ENCODE data around the gene PDE4B.

Gene PDE4B

DNA sequence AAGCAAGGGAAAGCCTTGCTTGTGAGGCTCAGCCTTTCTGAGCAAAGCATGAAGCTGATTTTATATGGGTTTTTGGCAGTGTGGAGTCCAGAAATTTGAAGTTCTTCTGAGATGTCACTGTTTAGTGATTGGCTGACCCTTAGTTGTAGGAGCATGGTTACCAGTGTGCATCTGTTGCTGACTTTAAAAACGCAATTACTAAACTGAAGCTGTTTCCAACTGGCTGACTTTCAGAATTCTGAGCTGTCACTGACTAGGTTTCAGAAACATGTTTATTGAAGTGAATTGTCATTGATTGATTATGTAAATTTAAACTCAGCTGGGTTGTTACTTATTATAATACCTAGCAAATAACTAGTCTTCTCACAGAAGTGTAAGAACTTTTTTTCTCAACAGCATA lies 89.4 kb downstream of the PDE4B start:
- no peak for DNase-seq (ENCODE audit: low spot score)

DNA sequence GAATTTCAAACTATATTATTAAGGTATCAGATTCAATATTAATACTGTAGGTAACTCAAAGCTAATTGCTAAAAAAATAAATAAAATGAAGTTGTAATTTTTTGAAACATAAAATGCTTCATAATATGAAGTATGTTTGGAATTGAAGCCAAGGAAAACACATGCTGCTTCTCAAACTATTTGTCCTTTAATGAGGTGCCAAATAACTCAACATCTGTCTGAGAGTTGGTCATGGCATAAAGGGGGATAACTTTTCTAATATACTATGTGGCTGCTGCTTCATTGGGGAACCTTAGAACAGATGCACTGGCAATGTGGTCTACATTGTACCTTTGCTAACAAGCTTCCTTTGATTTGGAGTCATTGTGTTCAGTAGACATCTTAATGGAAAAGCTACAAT lies 96.7 kb downstream of the PDE4B start:
- DNase-seq (ENCODE audit: low spot score), result no peak

DNA sequence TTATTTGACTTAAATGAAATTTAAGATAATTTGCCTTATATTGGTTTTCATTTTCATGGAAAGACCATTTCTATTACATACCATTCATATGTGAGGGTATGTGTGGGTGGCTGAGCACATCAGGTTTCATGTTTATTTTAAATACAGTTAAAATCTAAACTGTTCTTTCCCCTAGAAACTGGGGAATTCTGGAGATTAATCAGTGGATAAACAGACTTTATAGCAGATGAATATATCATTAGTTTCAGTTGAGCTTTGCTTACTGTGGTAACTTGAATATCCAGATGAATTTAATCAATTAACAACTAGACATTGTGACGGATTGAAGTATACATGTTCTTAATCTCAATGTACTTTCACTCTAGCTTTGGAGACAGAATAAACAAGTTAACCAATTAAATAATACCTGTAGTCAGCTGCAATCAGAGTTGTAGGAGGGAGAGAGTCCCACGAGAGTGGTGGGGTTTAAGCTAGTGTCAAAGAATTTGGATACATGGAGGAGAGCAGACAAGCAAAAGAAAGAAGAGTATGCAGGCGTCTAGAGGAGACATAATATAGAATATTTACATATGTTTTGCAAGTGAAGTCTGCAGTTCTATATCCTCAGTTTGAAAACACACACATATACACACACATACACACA lies 97.6 kb downstream of the PDE4B start:
- DNase-seq (ENCODE audit: low spot score), result no peak

DNA sequence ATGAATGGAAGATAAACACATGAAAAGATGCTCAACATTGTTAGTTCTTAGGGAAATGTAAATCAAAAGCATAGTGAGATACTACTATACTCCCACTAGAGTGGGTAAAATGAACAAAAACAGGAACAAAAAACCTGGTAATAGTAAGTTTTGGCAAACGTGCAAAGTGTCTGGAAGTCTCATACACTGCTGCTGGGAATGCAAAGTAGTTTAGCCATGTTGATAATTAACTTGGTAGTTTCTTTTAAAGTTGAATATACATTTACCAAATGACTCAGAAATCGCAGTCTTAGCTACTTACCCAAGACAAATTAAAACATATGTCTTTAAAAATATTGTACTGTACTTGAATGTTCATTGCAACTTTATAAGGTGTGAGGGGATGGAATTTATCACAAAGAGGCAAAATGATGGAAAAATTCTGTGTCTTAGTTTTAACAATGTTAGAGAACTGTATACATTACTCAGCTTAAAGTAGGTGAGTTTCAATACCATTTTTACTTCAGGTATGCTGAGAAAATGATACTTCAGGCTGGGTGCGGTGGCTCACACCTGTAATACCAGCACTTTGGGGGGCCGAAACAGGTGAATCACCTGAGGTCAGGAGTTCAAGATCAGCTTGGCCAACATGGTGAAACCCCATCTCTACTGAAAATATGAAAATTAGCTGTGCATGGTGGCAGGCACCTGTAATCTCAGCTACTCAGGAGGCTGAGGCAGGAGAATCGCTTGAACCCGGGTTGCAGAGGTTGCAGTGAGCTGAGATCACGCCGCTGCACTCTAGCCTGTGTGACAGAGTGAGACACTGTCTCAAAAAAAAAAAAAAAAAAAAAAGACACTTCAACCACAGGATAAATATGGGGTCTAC lies 102.3 kb downstream of the PDE4B start:
- DNase-seq (ENCODE audit: low spot score), result no peak

DNA sequence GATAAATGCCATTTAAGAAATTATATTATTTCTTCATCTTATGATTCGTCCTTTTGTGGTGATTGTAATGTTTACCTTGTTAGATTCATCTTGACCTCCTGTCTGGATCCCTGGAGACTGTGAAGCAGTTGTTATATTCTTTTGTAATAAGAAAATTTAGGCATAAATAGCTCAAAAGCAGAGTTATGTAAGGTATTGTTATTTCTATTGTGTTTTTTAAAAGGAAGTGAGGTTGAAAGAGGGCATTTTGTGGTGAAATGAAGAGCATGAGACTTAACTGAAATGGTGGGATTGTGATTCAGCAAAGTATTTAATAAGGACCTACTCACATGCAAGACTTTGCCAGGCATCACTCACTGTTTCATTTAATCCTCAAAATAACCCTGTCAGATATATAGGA lies 104.0 kb downstream of the PDE4B start:
- DNase-seq (ENCODE audit: low spot score), result no peak

DNA sequence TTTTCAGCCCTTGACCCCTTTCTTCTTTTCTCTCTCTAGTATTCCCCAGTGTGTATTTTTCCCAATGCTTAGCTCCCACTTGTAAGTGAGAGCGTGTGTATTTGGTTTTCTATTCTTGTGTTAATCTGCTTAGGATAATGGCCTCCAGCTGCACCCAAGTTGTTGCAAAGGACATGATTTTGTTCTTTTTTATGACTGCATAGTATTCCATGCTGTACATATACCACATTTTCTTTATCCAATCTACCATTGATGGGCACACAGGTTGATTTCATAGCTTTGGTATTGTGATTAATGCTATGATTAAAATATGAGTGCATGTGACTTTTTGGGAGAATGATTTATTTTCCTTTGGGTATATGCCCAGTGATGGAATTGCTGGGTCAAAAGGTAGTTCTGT lies 104.8 kb downstream of the PDE4B start:
- DNase-seq (ENCODE audit: low spot score), result no peak

DNA sequence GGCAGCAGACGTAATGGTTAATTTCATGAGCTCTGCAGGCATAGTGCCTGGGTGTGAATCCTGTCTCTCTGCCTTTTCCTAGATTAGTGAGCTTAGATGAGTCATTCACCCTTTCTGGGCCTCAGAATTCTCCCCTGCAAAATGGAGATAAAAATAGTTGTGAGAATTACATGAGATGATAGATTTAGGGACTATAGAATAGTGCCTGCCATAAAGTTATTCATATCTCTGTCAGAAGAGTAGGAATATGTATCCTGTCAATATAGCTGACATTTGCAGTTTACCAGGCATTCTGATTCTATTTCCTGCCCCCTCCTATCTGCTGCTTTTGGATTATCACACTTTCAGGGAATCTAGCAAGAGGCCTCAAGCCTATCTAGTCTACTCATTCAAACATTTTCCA lies 112.0 kb downstream of the PDE4B start:
- no peak for DNase-seq (ENCODE audit: low spot score)

DNA sequence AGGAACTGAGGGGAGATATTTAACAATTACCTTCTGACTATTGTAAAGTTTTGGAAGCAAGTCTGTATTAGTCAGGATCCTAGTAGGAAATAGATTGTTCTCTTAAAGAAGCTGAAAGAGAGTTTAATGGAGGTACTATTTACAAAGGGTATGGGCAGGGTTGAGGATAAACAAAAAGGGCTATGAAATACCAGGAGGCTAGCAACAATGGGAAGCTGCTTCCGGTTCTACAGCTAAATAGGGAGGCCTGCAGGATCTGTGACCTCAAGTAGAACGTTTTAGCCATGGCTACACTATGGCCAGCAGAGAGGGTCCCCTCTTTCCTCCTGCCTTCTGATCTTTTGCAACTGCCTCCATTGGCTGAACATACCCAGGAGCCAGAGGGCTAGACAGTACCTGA lies 117.7 kb downstream of the PDE4B start:
- no peak for DNase-seq (ENCODE audit: low spot score)

DNA sequence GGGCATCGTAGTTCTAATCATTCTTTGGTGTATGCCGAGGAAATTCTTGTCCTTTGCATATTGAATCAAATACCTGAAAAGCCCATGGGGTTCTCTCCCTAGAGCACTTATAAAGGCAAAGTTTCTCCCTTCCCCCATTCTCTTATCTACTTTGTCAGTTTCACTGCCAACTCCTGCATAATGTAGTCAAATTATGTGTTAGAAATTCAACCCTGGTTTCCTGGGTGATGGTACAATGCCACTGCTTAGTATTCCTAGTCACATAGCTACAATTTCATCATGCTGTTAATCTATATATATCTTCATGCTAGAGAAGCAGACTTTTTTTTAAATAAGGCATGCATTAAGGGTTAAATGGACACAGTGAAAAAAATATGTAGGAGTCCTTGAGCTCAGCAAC lies 119.0 kb downstream of the PDE4B start:
- DNase-seq (ENCODE audit: low spot score), result no peak

DNA sequence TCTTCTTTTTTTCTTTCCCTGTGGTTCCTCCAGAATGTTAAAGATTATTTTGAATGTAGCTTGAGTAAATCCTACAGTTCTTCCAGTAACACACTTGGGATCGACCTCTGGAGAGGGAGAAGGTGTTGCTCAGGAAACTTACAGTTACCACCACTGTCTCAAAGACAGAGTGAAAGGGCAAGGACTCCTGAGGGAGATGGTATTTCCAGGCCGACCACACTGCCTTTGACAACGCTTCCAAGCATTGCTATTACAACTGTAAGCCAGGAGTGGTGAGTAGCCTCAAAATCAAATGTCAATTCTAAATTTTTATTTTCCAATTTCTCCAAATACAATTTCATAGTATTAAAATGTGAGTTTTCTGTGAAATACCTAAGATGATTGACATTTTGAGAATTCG lies 125.9 kb downstream of the PDE4B start:
- DNase-seq (ENCODE audit: low spot score), result no peak

DNA sequence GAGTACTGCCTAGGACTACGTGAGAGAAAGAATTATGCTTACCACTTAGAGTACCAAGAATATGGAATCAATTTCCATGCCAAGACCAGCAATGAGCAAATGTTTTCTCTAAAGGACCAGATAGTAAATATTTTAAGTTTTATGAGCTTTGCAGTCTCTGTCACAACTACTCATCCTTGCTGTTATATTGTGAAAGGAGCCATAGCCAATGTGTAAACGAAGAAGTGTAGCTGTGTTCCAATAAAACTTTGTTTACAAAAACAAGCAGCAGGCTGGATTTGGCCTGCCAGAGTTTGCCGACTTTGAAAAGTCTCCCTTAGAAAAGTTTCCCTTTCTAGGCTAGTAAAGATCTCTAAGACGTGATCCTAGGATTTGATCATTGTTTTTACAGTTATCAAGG lies 128.8 kb downstream of the PDE4B start:
- no peak for DNase-seq (ENCODE audit: low spot score)

DNA sequence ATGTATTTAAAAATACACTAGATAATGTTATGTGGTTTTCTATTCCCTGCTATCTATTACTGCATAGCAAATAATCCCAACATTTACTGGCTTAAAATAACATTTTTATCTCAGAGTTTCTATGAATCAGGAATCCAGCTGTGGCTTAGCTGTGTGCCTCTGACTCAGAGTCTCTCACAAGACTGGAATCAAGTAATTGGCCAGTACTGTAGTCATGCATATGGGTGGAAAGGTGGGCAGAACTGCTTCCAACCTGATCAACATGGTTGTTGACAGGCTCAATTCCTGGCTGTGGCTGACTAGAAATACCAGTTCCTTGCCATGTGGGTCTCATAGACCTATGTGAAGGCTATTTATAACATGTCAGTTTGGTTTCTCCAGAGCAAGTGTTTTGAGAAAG lies 131.8 kb downstream of the PDE4B start:
- no peak for DNase-seq (ENCODE audit: low spot score)

DNA sequence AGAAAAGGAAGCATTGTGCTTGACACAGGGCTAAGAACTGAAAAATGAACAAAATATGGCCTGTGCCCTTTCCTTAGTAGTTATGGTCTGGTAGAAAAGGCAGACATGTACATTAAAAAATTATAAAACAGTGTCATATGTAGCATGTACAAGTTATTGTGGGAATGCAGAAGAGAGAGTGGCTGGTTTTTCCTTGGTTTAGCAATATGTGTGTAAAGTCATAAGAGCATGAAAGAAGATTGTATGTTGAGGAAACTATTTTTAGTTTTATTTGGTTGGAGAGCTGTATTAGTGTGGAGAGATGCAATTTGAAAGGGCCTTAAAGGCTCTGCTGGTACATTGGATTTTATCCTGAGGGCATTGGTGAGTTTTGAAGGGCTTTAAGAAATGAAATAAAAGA lies 145.8 kb downstream of the PDE4B start:
- no peak for DNase-seq (ENCODE audit: low spot score)

DNA sequence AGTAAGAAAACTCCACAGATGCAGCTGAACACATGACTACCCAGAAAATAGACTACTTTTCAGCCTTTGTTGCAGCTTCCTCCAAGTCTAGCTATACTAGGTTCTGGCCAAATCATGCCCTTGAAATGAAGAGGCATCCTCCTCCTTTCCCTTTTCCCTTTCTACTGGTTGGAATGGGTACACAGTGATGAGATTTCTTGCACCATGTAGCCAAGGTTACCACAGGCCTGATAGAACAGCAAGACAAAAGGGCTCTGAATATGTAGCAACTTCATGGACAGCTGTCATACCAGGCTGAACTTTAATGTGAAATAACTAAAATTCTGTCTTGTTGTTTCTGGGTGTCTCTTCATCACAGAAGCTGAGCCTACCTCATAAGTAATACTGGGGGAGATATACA lies 146.5 kb downstream of the PDE4B start:
- DNase-seq (ENCODE audit: low spot score), result no peak

DNA sequence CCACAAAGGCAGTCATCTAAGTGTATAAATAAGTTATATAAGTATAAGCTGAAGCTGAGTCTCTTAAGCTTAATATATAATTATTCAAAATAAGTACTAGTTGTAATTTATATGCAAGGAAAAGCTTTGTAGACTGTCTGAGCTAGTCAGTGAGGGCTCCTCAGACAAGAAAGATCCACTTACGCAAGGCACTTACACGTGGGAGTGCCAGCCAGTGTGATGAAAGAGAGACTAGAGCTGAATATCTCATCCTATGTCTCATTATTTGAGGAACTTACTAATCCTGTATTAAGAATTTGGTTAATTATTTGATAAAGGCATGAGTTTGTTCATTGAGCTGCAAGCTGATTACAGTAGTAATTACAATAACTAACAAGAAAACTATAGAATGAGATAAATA lies 146.9 kb downstream of the PDE4B start:
- DNase-seq (ENCODE audit: low spot score), result no peak

DNA sequence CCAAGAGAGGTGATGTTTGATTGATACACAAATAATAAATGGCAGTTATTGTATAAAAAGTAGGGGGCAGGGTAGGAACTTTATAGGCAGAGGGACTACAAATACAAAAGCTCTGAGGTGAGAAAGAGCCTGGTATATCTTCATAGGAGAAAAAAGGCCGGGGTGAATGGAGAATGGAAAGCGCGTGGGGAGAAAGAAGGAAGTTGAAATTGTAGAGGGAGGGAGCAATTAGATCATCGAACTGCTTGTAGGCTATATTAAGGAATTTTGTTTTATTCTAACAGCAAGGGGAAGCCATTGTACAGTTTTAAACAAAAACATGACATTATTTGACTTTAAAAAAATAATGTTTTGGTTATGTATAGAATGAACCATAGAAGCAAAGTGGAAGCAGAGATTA lies 147.4 kb downstream of the PDE4B start:
- no peak for DNase-seq (ENCODE audit: low spot score)

DNA sequence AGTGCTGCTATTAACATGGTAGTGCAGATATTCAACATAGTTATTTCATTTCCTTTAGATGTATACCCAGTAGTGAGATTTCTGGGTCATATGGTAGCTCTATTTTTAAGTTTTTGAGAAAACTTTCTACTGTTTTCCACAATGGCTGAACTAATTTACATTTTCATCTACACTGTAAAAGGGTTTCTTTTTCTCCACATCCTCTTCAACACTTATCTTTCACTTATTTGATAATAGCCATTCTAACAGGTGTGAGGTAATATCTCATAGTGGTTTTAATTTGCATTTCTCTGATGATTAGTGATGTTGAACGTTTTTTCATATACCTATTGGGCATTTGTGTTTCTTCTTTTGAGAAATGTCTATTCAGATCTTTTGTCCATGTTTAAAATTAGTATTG lies 149.8 kb downstream of the PDE4B start:
- DNase-seq (ENCODE audit: low spot score), result no peak

DNA sequence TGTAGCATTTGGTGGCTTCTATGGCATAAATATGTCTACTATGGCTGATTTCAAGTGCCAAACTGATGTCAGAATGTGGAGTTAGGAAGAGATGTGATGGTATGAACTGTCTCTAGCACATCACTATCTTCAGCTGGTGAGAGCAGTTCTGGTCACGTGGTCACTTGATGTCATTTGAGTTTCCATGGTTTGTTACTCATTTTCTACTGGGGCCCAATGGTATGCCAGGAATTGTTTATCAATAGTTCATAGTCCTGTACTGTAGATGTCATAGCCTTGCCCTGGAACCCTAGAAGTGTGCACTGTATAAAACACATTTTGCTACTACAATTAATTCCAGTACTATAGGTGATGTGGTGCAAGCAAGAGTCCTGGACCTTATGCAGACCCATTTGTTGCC lies 153.7 kb downstream of the PDE4B start:
- no peak for DNase-seq (ENCODE audit: low spot score)

DNA sequence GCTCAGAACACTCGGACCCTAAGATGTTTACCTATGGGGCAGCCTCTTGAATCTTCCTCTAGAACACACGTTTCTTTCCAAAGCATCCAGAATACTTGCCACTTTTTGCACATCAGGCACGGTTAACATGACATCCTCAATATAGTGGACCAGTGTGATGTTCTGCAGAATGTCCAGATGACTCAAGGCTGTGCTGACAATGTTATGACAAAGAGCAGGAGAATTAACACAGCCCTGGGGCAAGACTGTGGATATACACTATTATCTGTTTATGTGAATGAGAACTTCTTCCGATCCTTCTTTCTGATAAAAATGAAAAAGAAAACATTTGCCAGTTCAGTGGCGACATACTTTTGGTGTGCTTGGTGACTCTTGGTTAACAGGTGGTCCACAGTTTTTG lies 154.3 kb downstream of the PDE4B start:
- DNase-seq (ENCODE audit: low spot score), result no peak

DNA sequence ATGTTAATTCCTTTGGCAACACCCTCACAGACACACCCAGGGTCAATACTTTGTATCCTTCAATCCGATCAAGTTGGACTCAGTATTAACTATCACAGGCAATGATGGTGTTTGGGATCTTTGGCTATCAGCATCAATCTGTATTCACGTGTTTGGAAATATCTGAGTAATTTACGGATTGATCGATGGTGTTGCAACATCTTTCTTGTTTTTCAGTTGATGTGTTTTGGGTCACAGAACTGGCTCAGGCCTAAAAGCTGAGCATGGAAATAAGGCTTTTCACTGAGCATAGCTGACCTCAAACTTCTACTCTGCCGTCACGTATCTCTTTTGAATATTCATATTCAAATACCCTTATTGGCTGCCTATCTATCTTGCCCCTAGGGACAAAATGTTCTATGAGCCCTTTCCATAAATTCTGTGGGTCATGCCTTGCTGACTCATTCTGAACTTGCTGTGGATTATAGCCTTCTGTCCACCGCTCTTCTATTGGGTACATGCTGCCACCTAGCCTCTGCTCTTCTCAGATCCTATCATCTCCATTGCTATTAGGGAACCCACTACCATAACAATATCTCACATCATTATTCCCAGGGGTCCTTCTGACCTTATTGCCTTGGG lies 156.0 kb downstream of the PDE4B start:
- no peak for DNase-seq (ENCODE audit: low spot score)

DNA sequence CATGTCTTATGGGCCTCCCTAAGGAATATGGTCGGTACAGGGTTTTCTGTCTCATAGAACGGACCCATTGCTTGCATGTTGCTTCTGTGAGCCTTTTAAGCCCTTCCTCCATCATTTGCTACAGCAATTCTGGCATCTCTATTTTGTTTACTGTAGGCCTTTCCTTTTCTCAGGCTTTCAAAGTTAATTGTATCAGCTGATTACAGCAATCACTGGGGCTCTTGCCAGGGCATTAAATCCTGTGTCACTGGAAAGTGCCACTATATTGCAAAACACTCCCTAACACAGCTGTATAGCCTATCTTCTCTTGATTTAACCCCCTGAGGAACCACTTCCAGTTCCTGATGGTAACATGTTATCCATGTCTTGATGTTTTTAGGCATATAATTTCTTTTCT lies 156.5 kb downstream of the PDE4B start:
- no peak for DNase-seq (ENCODE audit: low spot score)

DNA sequence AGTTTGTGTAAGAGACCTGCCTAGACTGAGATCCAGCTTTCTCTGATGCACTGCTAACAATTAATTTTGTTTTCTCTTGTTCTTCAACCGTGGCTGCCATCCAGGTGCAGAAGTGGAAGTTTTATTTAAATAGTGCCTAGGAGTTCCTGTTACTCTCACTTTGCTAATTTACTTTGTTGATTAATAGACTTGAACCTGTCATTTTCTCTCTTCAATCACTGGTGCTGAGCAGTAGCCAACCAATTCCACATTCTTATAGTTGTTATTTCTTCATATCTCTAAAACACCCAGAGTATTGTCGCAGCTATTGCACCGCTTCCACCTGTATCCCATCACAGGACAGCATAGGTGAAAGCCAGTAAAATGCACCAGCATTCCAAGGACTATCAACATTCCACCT lies 157.2 kb downstream of the PDE4B start:
- DNase-seq (ENCODE audit: low spot score), result no peak

DNA sequence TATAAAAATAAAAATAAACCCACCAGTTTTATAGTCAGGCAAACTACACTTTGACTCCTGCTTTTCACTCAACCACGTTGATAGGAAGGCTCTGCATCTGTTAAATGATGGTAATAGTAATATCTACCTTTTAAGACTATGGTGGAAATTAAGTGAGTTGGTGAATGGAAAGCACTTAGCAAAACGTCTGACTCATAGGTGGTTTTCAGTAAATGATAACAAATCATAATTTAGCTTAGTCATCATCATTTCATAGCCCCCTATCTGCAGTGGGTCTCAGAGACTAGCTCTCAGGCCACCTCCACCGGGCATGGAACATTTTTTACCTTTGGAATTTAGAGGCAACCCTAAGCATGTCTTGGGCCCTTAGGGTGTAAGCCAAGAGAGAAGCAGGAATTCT lies 160.0 kb downstream of the PDE4B start:
- DNase-seq (ENCODE audit: low spot score), result no peak

DNA sequence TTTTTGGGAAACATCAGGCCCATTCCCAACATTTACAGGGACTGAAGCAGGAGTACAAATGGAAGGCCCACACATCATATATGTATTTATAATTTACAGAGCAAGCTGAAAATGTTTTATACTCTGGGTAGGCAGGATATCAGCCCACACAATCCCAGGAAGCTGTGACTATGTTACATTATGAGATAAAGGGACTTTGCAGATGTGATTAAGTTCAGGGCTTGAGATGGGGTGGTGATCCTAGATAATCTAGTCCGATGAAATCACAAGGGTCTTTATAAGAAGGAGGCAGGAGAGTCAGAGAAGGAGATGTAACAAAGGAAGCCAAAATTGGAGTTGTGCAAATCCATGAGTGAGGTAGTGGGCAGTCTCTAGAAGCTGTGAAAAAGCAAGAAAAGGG lies 160.5 kb downstream of the PDE4B start:
- DNase-seq (ENCODE audit: low spot score), result no peak

Measured in ecto neural progenitor cell (in vitro differentiated cells).